ENCODE results near the gene RAPGEF3. TPM values are rescaled to one million over a fixed set of nuclear protein-coding genes. Genes with fewer than 3 reads are reported as not detected.

RAPGEF3 gene
- total RNA-seq, 1 donor from 2014 or later = 26.3 TPM

GRCh38 chr12:47735649-47736048 is 23.0 kb downstream of the RAPGEF3 start:
- intact Hi-C loops (cut with DNase I) = no loop called here
- DNase-seq (ENCODE audit: low spot score) = no peak

GRCh38 chr12:47734725-47735480 is 23.8 kb downstream of the RAPGEF3 start:
- intact Hi-C loops (cut with DNase I) = no loop called here

GRCh38 chr12:47733142-47733541 is 25.5 kb downstream of the RAPGEF3 start:
- no peak for DNase-seq (ENCODE audit: low spot score)
- intact Hi-C loops (cut with DNase I) = no loop called here

More at GRCh38 chr12:47734725-47735480, 23.8 kb downstream of the RAPGEF3 start:
- no peak for DNase-seq (ENCODE audit: low spot score)

GRCh38 chr12:47732504-47732903 is 26.2 kb downstream of the RAPGEF3 start:
- no peak for DNase-seq (ENCODE audit: low spot score)
- intact Hi-C loops (cut with DNase I) = no loop called here

DNA sequence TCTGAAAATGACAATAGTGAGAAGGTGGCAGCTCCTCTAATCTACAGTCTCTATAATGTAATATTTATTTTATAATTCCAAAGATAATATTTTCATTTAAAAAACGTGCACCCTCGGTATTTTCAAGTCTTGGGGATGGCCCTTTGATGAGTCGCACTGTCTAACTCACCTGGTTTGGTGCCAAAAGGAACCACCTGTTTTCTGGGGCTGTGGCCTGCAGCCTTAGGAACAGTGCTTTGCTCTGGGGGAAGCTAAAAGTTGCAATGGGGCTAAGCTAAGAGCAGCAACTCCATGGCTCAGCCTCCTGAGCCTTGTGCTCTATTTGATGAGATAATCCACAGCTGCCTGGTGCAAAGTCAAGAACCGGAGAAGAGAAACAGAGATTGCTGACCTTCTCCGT is 27.0 kb downstream of the RAPGEF3 start:
- DNase-seq (ENCODE audit: low spot score) = no peak
- intact Hi-C loops (cut with DNase I) = no loop called here

- intact Hi-C loops (cut with DNase I) = no loop called here
- peak; percentile 50 for DNase-seq (ENCODE audit: low spot score)
Observed at GRCh38 chr12:47730341-47730744, 28.3 kb downstream of the RAPGEF3 start.

- peak; percentile 50 for DNase-seq (ENCODE audit: low spot score)
- intact Hi-C loops (cut with DNase I) = no loop called here
Observed at GRCh38 chr12:47729233-47729632, 29.4 kb downstream of the RAPGEF3 start.

DNA sequence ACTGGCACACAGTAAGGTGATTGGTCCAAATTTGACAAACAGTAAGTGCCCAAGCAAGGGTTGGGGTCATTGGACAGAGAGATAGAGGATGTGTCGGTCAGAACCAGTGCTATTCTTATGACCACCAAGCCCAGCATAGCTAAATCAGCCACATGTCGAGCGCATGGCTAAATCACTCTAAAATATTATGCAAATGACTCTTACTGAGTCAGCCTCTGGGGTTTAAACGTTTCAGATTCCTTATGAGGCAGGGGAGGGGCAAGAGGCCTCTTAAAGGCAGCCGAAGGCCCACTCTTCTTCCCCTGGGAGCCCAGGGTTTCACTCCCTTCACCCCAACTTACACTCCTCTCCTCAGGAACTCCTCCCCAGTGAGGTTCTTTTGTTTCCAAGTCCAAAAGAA is 32.8 kb downstream of the RAPGEF3 start:
- DNase-seq (ENCODE audit: low spot score) = no peak
- intact Hi-C loops (cut with DNase I) = no loop called here

DNA sequence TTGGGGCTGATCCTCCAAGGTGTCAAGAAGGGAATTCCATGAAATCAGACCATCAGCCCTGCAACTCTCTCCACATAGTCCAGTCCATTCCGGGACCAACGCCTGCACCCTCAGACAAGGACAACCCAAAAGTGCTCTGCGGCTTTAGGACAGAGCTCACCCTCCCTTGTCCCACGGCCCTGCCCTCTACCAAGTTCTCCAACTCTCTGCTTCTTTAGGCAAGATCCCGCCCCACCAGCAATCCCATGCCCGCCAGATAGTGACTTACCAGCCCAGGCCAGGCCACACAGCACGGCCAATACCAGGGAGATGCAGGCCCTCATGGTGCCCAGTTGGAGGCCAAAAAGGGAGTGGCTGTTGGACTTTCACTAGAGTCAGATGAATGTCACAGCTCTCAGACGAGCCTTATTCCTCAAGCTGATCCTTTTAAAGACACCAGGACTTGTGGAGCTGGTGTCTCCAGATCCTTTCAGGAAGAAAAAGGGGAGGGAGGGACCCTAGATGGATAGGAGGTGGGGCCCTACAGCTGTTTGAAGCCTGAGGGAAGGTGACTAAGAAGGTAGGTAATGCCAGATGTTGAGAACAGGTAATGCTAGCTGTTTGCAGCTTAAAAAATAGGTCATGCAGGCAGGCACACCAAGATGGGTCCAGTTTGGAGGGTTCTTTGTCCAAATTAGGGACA is 33.4 kb downstream of the RAPGEF3 start, which contains the start of gene ENDOU:
Gene ENDOU (minus strand): TSS at position 400 of the 682 bp plus-strand sequence. CDS start 77 bp downstream, at position 323.
- DNase-seq (ENCODE audit: low spot score) = peak; percentile 51
- intact Hi-C loops (cut with DNase I) = no loop called here

- intact Hi-C loops (cut with DNase I) = no loop called here
- DNase-seq (ENCODE audit: low spot score) = no peak
Observed at GRCh38 chr12:47722941-47723631, 35.6 kb downstream of the RAPGEF3 start.

GRCh38 chr12:47722136-47722834 is 36.4 kb downstream of the RAPGEF3 start:
- intact Hi-C loops (cut with DNase I) = no loop called here
- DNase-seq (ENCODE audit: low spot score) = no peak

GRCh38 chr12:47721431-47721973 is 37.2 kb downstream of the RAPGEF3 start:
- DNase-seq (ENCODE audit: low spot score) = no peak
- intact Hi-C loops (cut with DNase I) = no loop called here

DNA sequence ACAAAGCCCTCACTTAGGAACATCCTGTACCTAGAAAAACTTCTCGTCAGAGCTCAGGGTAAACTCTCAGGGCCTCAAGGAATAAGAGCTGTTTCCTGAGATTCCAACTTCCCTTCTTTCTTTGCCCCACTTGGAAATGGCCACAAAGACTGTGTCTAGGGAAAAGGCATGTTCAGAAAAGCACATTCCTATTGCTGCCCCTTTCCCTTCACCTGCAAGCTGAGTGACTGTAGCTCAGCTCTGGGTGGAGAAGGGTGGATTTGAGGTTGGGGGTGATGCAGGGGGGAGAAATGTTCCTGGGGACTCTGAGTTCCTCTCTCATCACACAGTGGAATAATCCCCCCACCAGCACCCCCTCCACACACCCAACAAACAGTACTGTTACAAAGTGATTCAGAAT is 40.1 kb downstream of the RAPGEF3 start:
- DNase-seq (ENCODE audit: low spot score) = no peak
- intact Hi-C loops (cut with DNase I) = no loop called here

GRCh38 chr12:47717443-47718193 is 41.1 kb downstream of the RAPGEF3 start:
- DNase-seq (ENCODE audit: low spot score) = peak; percentile 89
- intact Hi-C loops (cut with DNase I) = loop anchor here (1.0 to 2.0 kb wide), 3 partner anchors 20 to 120 kb away; no protein-coding TSS in a partner anchor

- intact Hi-C loops (cut with DNase I) = loop anchor here (1.0 to 2.0 kb wide), 3 partner anchors 20 to 120 kb away; no protein-coding TSS in a partner anchor
- no peak for DNase-seq (ENCODE audit: low spot score)
Observed at GRCh38 chr12:47717046-47717442, 41.6 kb downstream of the RAPGEF3 start.

GRCh38 chr12:47715877-47716548 is 42.7 kb downstream of the RAPGEF3 start:
- intact Hi-C loops (cut with DNase I) = loop anchor here (1.0 to 2.0 kb wide), 2 partner anchors 49 to 63 kb away; no protein-coding TSS in a partner anchor
- no peak for DNase-seq (ENCODE audit: low spot score)

DNA sequence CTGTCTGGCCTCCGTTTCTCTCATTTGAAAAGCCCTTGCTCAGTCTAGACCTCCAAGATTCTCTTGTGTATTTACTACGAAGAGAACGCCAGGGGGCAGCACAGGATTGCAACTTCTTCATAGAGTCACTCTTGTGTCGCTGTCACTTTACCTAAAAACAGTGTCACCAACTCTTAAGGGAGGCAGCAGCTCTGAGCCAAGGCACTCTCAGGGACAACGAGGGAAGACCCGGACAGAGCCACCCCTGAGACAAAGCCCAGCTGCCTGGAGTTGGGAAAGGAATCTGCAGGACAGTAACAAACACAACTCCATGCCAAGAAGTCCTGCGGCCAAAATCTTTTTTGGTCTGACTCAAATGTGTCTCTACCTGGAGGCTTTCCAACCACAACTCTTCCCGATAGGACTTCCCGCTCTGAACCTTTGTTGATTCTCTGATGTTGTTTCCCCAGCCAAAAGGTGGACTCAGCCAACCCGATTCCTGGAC is 43.2 kb downstream of the RAPGEF3 start:
- DNase-seq (ENCODE audit: low spot score) = peak; percentile 88
- intact Hi-C loops (cut with DNase I) = loop anchor here (1.0 kb wide), 1 partner anchor 50 kb away; no protein-coding TSS in a partner anchor
